IMR-90 (cell line): ENCODE data around the gene PANK3. TPM values are rescaled to one million over a fixed set of nuclear protein-coding genes. Genes with fewer than 3 reads are reported as not detected.

Source experiments
- ATAC-seq: fragments of 200-7000 bp; cut with Tn5 transposase; 2 replicates; pipeline ENCODE4 v1.9.1; 2020; ENCODE audit warnings: low read depth, mild to moderate bottlenecking, moderate library complexity
- BruUV-seq: library from RNA; stranded (reverse); fragments of 400-500 nt; replicated peaks from 2 replicates; lab custom pipeline; 2021; lab: Mats Ljungman, UMichigan
- CTCF ChIA-PET: fragments of 300-600 bp; formaldehyde crosslinking; extraction: SDS; loops from one replicate; lab custom pipeline; 2021; ENCODE audit warnings: antibody characterized with exemption; lab: Yijun Ruan, JAX
- POLR2A ChIA-PET: fragments of 300-600 bp; sonication (Branson Sonifier 250); formaldehyde crosslinking; loops from one replicate; lab custom pipeline; 2022; ENCODE audit warnings: antibody characterized with exemption; ENCODE audit not compliant: unreplicated experiment; lab: Charles Lee
- DNase-seq: peaks from one replicate; pipeline ENCODE4 v3.0.0; 2013
- H2AFZ ChIP-seq: replicated peaks from 2 replicates; pipeline ENCODE3; 2013; ENCODE audit warnings: low read length, mild to moderate bottlenecking; ENCODE audit not compliant: poor library complexity
- H2AK5ac ChIP-seq: 2 replicates; pipeline ENCODE4 v1.6.1; 2013; ENCODE audit warnings: low read depth, low read length, inconsistent platforms
- H2AK9ac ChIP-seq: replicated peaks from 2 replicates; pipeline ENCODE3; 2013; ENCODE audit warnings: mild to moderate bottlenecking, low read depth, low read length, moderate library complexity; ENCODE audit not compliant: poor library complexity
- H2BK120ac ChIP-seq: 2 replicates; pipeline ENCODE4 v1.6.1; 2013; ENCODE audit warnings: low read depth, low read length, inconsistent platforms
- H2BK15ac ChIP-seq: 3 replicates; pipeline ENCODE4 v1.6.1; 2013; ENCODE audit warnings: low read depth, low read length, inconsistent platforms
- H2BK20ac ChIP-seq: 2 replicates; pipeline ENCODE4 v1.6.1; 2013; ENCODE audit warnings: low read depth, mild to moderate bottlenecking, inconsistent platforms, low read length, moderate library complexity
- H2BK5ac ChIP-seq: 2 replicates; pipeline ENCODE4 v1.6.1; 2013; ENCODE audit warnings: mild to moderate bottlenecking, low read depth, low read length, inconsistent platforms; ENCODE audit not compliant: poor library complexity, severe bottlenecking
- H3K14ac ChIP-seq: replicated peaks from 2 replicates; pipeline ENCODE4 v1.6.1; 2013; ENCODE audit warnings: low read depth, low read length, inconsistent platforms
- H3K18ac ChIP-seq: 2 replicates; pipeline ENCODE4 v1.6.1; 2013; ENCODE audit warnings: low read depth, low read length, control low read depth
- H3K23ac ChIP-seq: 2 replicates; pipeline ENCODE4 v1.6.1; 2013; ENCODE audit warnings: low read depth, low read length, inconsistent platforms
- H3K27ac ChIP-seq: 2 replicates; pipeline ENCODE4 v1.5.1; 2013; ENCODE audit warnings: mild to moderate bottlenecking, control low read depth, low read length; ENCODE audit not compliant: insufficient read depth
- H3K27me3 ChIP-seq: 2 replicates; pipeline ENCODE4 v1.6.1; 2013; ENCODE audit warnings: low read length; ENCODE audit not compliant: control insufficient read depth, insufficient read depth
- H3K36me3 ChIP-seq: 2 replicates; pipeline ENCODE4 v1.6.1; 2013; ENCODE audit warnings: low read length, mixed read lengths; ENCODE audit not compliant: control insufficient read depth, insufficient read depth
- H3K4ac ChIP-seq: 2 replicates; pipeline ENCODE4 v1.6.1; 2013; ENCODE audit warnings: low read depth, low read length, inconsistent platforms
- H3K4me1 ChIP-seq: 2 replicates; pipeline ENCODE4 v1.6.1; 2013; ENCODE audit warnings: low read length, mixed read lengths; ENCODE audit not compliant: control insufficient read depth, insufficient read depth
- H3K4me2 ChIP-seq: 2 replicates; pipeline ENCODE4 v1.6.1; 2013; ENCODE audit warnings: low read depth, mild to moderate bottlenecking, control low read depth, low read length, moderate library complexity
- H3K4me3 ChIP-seq: 2 replicates; pipeline ENCODE4 v1.5.1; 2013; ENCODE audit warnings: low read depth, mild to moderate bottlenecking, control low read depth, low read length, moderate library complexity; ENCODE audit not compliant: insufficient read depth
- H3K56ac ChIP-seq: 2 replicates; pipeline ENCODE4 v1.6.1; 2013; ENCODE audit warnings: low read length, inconsistent platforms; ENCODE audit not compliant: insufficient read depth; ENCODE audit errors: extremely low read depth
- H3K79me1 ChIP-seq, 2 experiments: 2 replicates each; pipeline ENCODE4 v1.6.1; 2013; ENCODE audit warnings: low read length in 2 of 2, inconsistent platforms in 1 of 2, low read depth in 1 of 2
- H3K9ac ChIP-seq: 2 replicates; pipeline ENCODE4 v1.6.1; 2013; ENCODE audit warnings: low read depth, low read length, control low read depth
- H3K9me1 ChIP-seq: 2 replicates; pipeline ENCODE4 v1.6.1; 2013; ENCODE audit warnings: low read length, inconsistent platforms; ENCODE audit not compliant: insufficient read depth
- H3K9me3 ChIP-seq: 2 replicates; pipeline ENCODE4 v1.6.1; 2013; ENCODE audit warnings: low read length; ENCODE audit not compliant: control insufficient read depth, insufficient read depth
- H4K20me1 ChIP-seq: 2 replicates; pipeline ENCODE4 v1.6.1; 2013; ENCODE audit warnings: low read length, inconsistent platforms; ENCODE audit not compliant: insufficient read depth
- H4K5ac ChIP-seq: 2 replicates; pipeline ENCODE4 v1.6.1; 2013; ENCODE audit warnings: mild to moderate bottlenecking, low read depth, low read length, control low read depth
- H4K8ac ChIP-seq, 2 experiments: 2 replicates each; pipeline ENCODE4 v1.6.1; 2013; ENCODE audit warnings: low read depth in 2 of 2, low read length in 2 of 2, control low read depth in 1 of 2, inconsistent platforms in 1 of 2
- H4K91ac ChIP-seq: 2 replicates; pipeline ENCODE4 v1.6.1; 2013; ENCODE audit warnings: low read depth, low read length, inconsistent platforms; ENCODE audit not compliant: insufficient read depth
- CTCF ChIP-seq: conservative IDR thresholded peaks from 2 replicates; pipeline ENCODE4 v1.5.1; 2012; ENCODE audit warnings: mild to moderate bottlenecking, low read depth, low read length, improper control_type of control experiment
- FOS ChIP-seq: fragments of 150-350 bp; IDR thresholded peaks from 2 replicates; pipeline ENCODE4 v1.6.1; 2016; ENCODE audit warnings: low read depth, low read length
- POLR2A ChIP-seq: IDR thresholded peaks from 2 replicates; pipeline ENCODE4 v1.6.1; 2012; ENCODE audit warnings: mild to moderate bottlenecking, low read depth, low read length
- SMC3 ChIP-seq: fragments of 150-350 bp; IDR thresholded peaks from 2 replicates; pipeline ENCODE4 v1.6.1; 2016; ENCODE audit warnings: low read depth, mild to moderate bottlenecking, antibody characterized with exemption, low read length, moderate library complexity
- WGBS, 2 experiments: methylation state at CpG; one replicate each; pipeline versions ENCODE4 v1.1.5 to v1.1.7; 2013; ENCODE audit warnings: missing lambda C conversion rate in 2 of 2; ENCODE audit not compliant: insufficient read length in 1 of 2; ENCODE audit errors: extremely low coverage in 2 of 2; 5-methylcytosine and 5-hydroxymethylcytosine counted together
- dilution Hi-C: fragments of 300-500 bp; cut with HindIII; formaldehyde crosslinking; loops from one replicate; pipeline ENCODE4 v1.14.3; 2018; ENCODE audit warnings: low sequenced_read_pairs; ENCODE audit not compliant: unreplicated experiment
- in situ Hi-C: fragments of 300-500 bp; cut with MboI; formaldehyde crosslinking; loops from 3 replicates; pipeline ENCODE4 v1.14.3; 2019; ENCODE audit warnings: low sequenced_read_pairs, inconsistent platforms, mixed read lengths
- intact Hi-C: fragments of 100-400 bp; cut with micrococcal nuclease; formaldehyde crosslinking; loops from 2 replicates; pipeline ENCODE4 v1.10.0; 2022
- polyA plus RNA-seq, 3 experiments: library from polyadenylated mRNA; depleted of rRNA; stranded (reverse); fragments of >200 nt; gene quantifications; 2 replicates each; pipeline ENCODE4 v1.2.3, GENCODE V29; 2012; ENCODE audit warnings: low replicate concordance in 1 of 3
- total RNA-seq: library from RNA; depleted of rRNA; stranded (reverse); fragments of >200 nt; gene quantifications from 2 replicates; pipeline ENCODE4 v1.2.3, GENCODE V29; 2012

PANK3 gene
- total and polyA plus RNA-seq, 2 of the 4 experiments (the other 2 are of a cell fraction), result 6.9 to 21.0 TPM

DNA sequence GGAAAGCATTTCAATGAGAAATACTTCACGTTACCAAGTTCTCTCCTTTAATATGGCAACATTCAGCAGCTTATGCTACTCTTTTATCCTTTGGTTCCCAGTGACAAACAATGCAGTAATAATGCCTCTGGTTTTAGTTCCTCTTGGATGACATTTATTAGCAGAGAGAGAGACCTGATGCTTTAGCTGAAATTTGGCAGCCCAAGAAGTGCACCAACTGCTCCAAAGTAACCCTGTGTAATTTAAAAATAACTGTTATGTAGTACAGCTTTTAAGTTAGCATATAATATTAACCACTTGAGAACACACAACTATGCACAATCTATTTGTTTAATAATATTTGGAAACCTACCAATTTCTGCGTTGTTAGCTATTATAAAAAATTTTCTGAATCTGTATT, 21.8 kb downstream of the PANK3 start:
- no peak for DNase-seq
- Histone ChIP-seq H3K27me3 (no peaks in the 10 kb centered on the region), H3K9me1 (peaks cover 2% of the 10 kb centered on the region; the same call in 1 of the 2 replicates), H4K91ac (no peak overlapping the region), H2BK5ac (no peak overlapping the region), H4K20me1 (peaks cover 7% of the 10 kb centered on the region; the same call in 1 of the 2 replicates), H3K27ac (no peak overlapping the region), H3K23ac (no peak overlapping the region), H3K4me2 (no peak overlapping the region), H2BK120ac (no peak overlapping the region), H3K79me1 (peaks cover 11 to 19% of the 10 kb centered on the region in 2 experiments), H2BK15ac (no peak overlapping the region), H4K8ac (no peak overlapping the region), H4K5ac (no peak overlapping the region), H3K18ac (no peak overlapping the region), H3K56ac (no peak overlapping the region), H3K4me1 (0 out of 2 replicates have a peak, but pooled peaks cover 1% of the 10 kb centered on the region), H3K9ac (no peak overlapping the region), H2BK20ac (no peak overlapping the region), H3K14ac (no peak overlapping the region), H3K4ac (no peak overlapping the region), H2AK9ac (no peak overlapping the region), H3K36me3 (peaks cover 28% of the 10 kb centered on the region), H2AK5ac (no peak overlapping the region), H3K4me3 (no peak overlapping the region), H2AFZ (no peak overlapping the region), H3K9me3 (no peaks in the 10 kb centered on the region)
- ATAC-seq, result no peak
- intact Hi-C loops, result no loop called here
- ChIA-PET CTCF (no interaction called here), POLR2A (interaction anchor here (0.6 kb wide), 1 partner anchor 150 kb away, joined by 5 read pairs; no protein-coding TSS in a partner anchor)
- no CpG with 5 or more reads among the region's 2 CpGs for WGBS, 2 experiments
- TF ChIP-seq SMC3 (no peak), POLR2A (no peak), FOS (no peak), CTCF (no peak)
- in situ Hi-C loops, result no loop called here
- no TSS peak for BruUV-seq
- dilution Hi-C loops, result no loop called here
